ENCODE measurements around the gene KRTAP10-5. TPM values are rescaled to one million over a fixed set of nuclear protein-coding genes. Genes with fewer than 3 reads are reported as not detected.

KRTAP10-5 gene
- total RNA-seq, 1 donor from 2014 or later = not detected

DNA sequence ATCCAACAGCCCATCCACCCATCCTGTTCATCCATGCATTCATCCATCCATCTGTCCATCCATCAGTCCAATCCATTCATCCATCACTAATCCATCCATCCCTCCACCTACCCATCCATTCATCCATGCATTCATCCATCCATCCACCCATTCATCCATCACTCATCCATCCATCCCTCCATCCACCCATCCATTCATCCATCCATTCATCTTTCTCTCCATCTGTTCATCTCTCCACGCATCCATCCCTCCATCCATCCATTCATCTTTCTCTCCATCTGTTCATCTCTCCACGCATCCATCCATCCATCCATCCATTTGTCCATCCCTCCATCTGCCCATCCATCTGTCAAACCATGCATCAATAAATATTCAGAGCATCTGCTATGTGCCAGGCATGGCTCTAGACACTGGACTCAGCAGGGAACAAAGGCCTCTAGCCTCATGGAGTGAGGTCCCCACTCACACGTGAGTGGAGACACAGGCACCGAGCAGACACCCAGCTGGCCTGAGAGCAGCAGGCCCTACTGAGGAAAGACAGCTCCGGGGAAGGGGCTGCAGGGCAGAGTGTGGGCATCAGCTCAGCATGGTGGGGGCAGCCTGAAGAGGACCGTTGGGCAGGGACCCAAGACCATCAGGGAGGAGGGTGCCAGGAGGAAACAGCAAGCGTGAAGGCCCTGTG lies 50.0 kb downstream of the KRTAP10-5 start:
- TF ChIP-seq EZH2 (IDR thresholded peaks at IDR 0.05; ENCODE audit: insufficient read depth, low read length) = no peak
- no peak for TF ChIP-seq CTCF (IDR thresholded peaks at IDR 0.05; ENCODE audit: insufficient read depth, low read depth, low read length)
- no peak overlapping the region for H2AFZ ChIP-seq (ENCODE audit: low read depth, low read length)
- H3K9me3 ChIP-seq (ENCODE audit: insufficient read depth, low read depth, low read length) = peaks cover 4% of the 10 kb centered on the region
- H4K20me1 ChIP-seq (ENCODE audit: insufficient read depth, low read length) = no peaks in the 10 kb centered on the region
- FAIRE-seq (no peak), DNase-seq (ENCODE audit: low read depth) (no peak)
- no peak overlapping the region for H3K4me3 ChIP-seq (ENCODE audit: insufficient read depth, low read depth, low read length)
- no peak overlapping the region for H3K4me2 ChIP-seq (ENCODE audit: low read length)
- Mint-ChIP-seq H3K4me1 (ENCODE audit: low read depth, unreplicated experiment) (no peaks in the 10 kb centered on the region), H3K9me3 (ENCODE audit: unreplicated experiment) (peaks cover 11% of the 10 kb centered on the region), H3K27ac (ENCODE audit: unreplicated experiment) (no peak overlapping the region), H3K27me3 (ENCODE audit: low read depth, unreplicated experiment) (peaks cover 39% of the 10 kb centered on the region), H3K36me3 (ENCODE audit: low read depth, unreplicated experiment) (no peaks in the 10 kb centered on the region), H3K4me3 (ENCODE audit: unreplicated experiment) (no peak overlapping the region)
- no peaks in the 10 kb centered on the region for H3K36me3 ChIP-seq (ENCODE audit: insufficient read depth, low read length)
- H3K9ac ChIP-seq (ENCODE audit: low read length) = no peak overlapping the region
- H3K4me1 ChIP-seq (ENCODE audit: insufficient read depth, low read length) = no peaks in the 10 kb centered on the region
- no peaks in the 10 kb centered on the region for H3K27me3 ChIP-seq (ENCODE audit: insufficient read depth, low read length)
- H3K27ac ChIP-seq (ENCODE audit: low read depth, low read length) = no peak overlapping the region
- no peaks in the 10 kb centered on the region for H3K79me2 ChIP-seq (ENCODE audit: insufficient read depth, low read length)

DNA sequence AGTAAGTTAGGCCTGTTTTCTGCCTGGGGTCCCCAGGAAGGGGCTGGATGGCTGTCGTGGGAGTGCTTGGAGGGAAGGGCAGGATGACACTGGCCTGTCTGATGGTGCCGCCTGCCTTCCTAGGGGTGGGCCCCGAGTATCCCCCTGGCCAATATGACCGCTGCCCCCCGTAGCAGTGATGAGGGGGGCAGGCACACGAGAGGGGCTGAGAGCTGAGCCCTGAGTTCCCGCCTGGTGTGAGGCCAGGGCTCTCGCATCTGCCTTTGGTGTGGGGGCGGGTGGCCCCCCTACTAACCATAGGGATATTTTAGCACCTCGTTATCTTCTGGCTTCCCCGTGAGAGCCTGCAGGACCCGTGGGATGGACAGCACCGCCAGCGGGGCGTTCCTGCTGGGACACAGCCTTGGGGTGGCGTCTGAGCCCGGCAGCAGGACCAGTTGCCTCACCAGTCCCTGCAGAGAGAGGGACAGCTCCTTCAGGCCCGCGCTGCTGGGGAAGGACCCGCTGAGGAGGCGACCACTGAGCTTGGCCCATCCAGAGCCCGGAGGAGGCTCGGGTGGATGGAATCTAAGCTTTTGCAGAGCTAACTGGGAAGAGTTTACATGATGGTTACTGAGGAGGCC lies 50.8 kb downstream of the KRTAP10-5 start:
- H3K79me2 ChIP-seq (ENCODE audit: insufficient read depth, low read length) = no peaks in the 10 kb centered on the region
- no peaks in the 10 kb centered on the region for H3K4me1 Mint-ChIP-seq (ENCODE audit: low read depth, unreplicated experiment)
- no peak overlapping the region for H3K27ac ChIP-seq (ENCODE audit: low read depth, low read length)
- no peak for FAIRE-seq
- H3K27me3 Mint-ChIP-seq (ENCODE audit: low read depth, unreplicated experiment) = peaks cover 39% of the 10 kb centered on the region
- DNase-seq (ENCODE audit: low read depth) = no peak
- H3K4me3 Mint-ChIP-seq (ENCODE audit: unreplicated experiment) = no peak overlapping the region
- H3K9me3 Mint-ChIP-seq (ENCODE audit: unreplicated experiment) = peaks cover 11% of the 10 kb centered on the region
- no peak overlapping the region for H3K4me3 ChIP-seq (ENCODE audit: insufficient read depth, low read depth, low read length)
- H3K27me3 ChIP-seq (ENCODE audit: insufficient read depth, low read length) = no peaks in the 10 kb centered on the region
- H3K36me3 ChIP-seq (ENCODE audit: insufficient read depth, low read length) = no peaks in the 10 kb centered on the region
- no peak overlapping the region for H3K27ac Mint-ChIP-seq (ENCODE audit: unreplicated experiment)
- peaks cover 6% of the 10 kb centered on the region for H3K9me3 ChIP-seq (ENCODE audit: insufficient read depth, low read depth, low read length)
- no peak overlapping the region for H3K9ac ChIP-seq (ENCODE audit: low read length)
- H2AFZ ChIP-seq (ENCODE audit: low read depth, low read length) = no peak overlapping the region
- no peak for TF ChIP-seq EZH2 (IDR thresholded peaks at IDR 0.05; ENCODE audit: insufficient read depth, low read length)
- TF ChIP-seq CTCF (IDR thresholded peaks at IDR 0.05; ENCODE audit: insufficient read depth, low read depth, low read length) = no peak
- H3K36me3 Mint-ChIP-seq (ENCODE audit: low read depth, unreplicated experiment) = no peaks in the 10 kb centered on the region
- H3K4me2 ChIP-seq (ENCODE audit: low read length) = no peak overlapping the region
- H3K4me1 ChIP-seq (ENCODE audit: insufficient read depth, low read length) = no peaks in the 10 kb centered on the region
- H4K20me1 ChIP-seq (ENCODE audit: insufficient read depth, low read length) = no peaks in the 10 kb centered on the region

Other genes starting within 250 kb of the KRTAP10-5 start
- 10.1 and 10.4 TPM in 2 replicates for gene CFAP410, start 241.2 kb downstream of the KRTAP10-5 start, total RNA-seq
- 0.48 and 0.79 TPM in 2 replicates for gene TRPM2, start 227.0 kb downstream of the KRTAP10-5 start, total RNA-seq
- gene LRRC3, start 125.1 kb downstream of the KRTAP10-5 start, total RNA-seq = 5.2 and 5.6 TPM in 2 replicates
- gene KRTAP10-1, start 40.4 kb downstream of the KRTAP10-5 start, total RNA-seq = not detected in 2 replicates
- gene KRTAP10-2, start 29.1 kb downstream of the KRTAP10-5 start, total RNA-seq = not detected in 2 replicates
- not detected in 2 replicates for gene KRTAP10-3, start 21.8 kb downstream of the KRTAP10-5 start, total RNA-seq
- not detected in 2 replicates for gene KRTAP10-4, start 6.9 kb downstream of the KRTAP10-5 start, total RNA-seq
- gene KRTAP10-6, start 11.9 kb upstream of the KRTAP10-5 start, total RNA-seq = not detected in 2 replicates
- gene KRTAP10-7, start 20.0 kb upstream of the KRTAP10-5 start, total RNA-seq = not detected in 2 replicates
- not detected in 2 replicates for gene KRTAP10-8, start 31.5 kb upstream of the KRTAP10-5 start, total RNA-seq
- not detected in 2 replicates for gene KRTAP10-9, start 46.5 kb upstream of the KRTAP10-5 start, total RNA-seq
- not detected in 2 replicates for gene KRTAP10-10, start 56.8 kb upstream of the KRTAP10-5 start, total RNA-seq
- gene KRTAP10-11, start 65.8 kb upstream of the KRTAP10-5 start, total RNA-seq = not detected in 2 replicates
- gene KRTAP12-4, start 74.1 kb upstream of the KRTAP10-5 start, total RNA-seq = not detected in 2 replicates
- not detected in 2 replicates for gene KRTAP12-3, start 77.3 kb upstream of the KRTAP10-5 start, total RNA-seq
- gene KRTAP12-2, start 86.3 kb upstream of the KRTAP10-5 start, total RNA-seq = not detected in 2 replicates
- not detected in 2 replicates for gene KRTAP12-1, start 101.6 kb upstream of the KRTAP10-5 start, total RNA-seq
- gene KRTAP10-12, start 116.6 kb upstream of the KRTAP10-5 start, total RNA-seq = not detected in 2 replicates
- not detected in 2 replicates for gene TSPEAR, start 131.0 kb upstream of the KRTAP10-5 start, total RNA-seq
- 63.8 and 74.5 TPM in 2 replicates for gene UBE2G2, start 221.2 kb upstream of the KRTAP10-5 start, total RNA-seq
- gene SUMO3, start 237.5 kb upstream of the KRTAP10-5 start, total RNA-seq = 72.7 and 83.5 TPM in 2 replicates